ENCODE measurements around the gene CBFA2T2. TPM values are rescaled to one million over a fixed set of nuclear protein-coding genes. Genes with fewer than 3 reads are reported as not detected.
"Not testable (repeated sequence)": the region's sequence is repeated elsewhere in the genome, so short reads cannot be mapped to it uniquely, and the experiment has no call there.

The CBFA2T2 gene
- total and polyA plus RNA-seq, 2 donors from 2014 or later, result 5.5 to 17.3 TPM

GRCh38 chr20:33489495-33490022, 337 bp upstream of the CBFA2T2 start:
- Histone ChIP-seq H3K27ac (ENCODE audit: low read depth in 2 of 2, low read length in 2 of 2) (peak overlapping the region; percentile 98), H3K36me3 (ENCODE audit: control insufficient read depth in 2 of 3, insufficient read depth in 3 of 3, low read length in 3 of 3) (no peaks in the 10 kb centered on the region), H3K9ac (ENCODE audit: low read length in 3 of 3) (peak overlapping the region; percentile 65 to 88 (median 78)), H3K4me3 (ENCODE audit: low read length in 3 of 3) (peak overlapping the region; percentile 75 to 79 (median 75)), H3K9me3 (ENCODE audit: control insufficient read depth in 2 of 3, insufficient read depth in 1 of 3, low read length in 3 of 3) (no peaks in the 10 kb centered on the region), H3K4me1 (ENCODE audit: control insufficient read depth in 2 of 3, insufficient read depth in 2 of 3, low read depth in 1 of 3, low read length in 3 of 3) (peaks cover 0 to 4% (median 0%) of the 10 kb centered on the region in 3 donors), H3K27me3 (ENCODE audit: control insufficient read depth, insufficient read depth, low read length) (no peaks in the 10 kb centered on the region)
- no peak for FAIRE-seq
- DNase-seq, result peak; percentile 98 to 100 (median 99)
- TF ChIP-seq, protein P1, sequence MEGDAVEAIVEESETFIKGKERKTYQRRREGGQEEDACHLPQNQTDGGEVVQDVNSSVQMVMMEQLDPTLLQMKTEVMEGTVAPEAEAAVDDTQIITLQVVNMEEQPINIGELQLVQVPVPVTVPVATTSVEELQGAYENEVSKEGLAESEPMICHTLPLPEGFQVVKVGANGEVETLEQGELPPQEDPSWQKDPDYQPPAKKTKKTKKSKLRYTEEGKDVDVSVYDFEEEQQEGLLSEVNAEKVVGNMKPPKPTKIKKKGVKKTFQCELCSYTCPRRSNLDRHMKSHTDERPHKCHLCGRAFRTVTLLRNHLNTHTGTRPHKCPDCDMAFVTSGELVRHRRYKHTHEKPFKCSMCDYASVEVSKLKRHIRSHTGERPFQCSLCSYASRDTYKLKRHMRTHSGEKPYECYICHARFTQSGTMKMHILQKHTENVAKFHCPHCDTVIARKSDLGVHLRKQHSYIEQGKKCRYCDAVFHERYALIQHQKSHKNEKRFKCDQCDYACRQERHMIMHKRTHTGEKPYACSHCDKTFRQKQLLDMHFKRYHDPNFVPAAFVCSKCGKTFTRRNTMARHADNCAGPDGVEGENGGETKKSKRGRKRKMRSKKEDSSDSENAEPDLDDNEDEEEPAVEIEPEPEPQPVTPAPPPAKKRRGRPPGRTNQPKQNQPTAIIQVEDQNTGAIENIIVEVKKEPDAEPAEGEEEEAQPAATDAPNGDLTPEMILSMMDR (IDR thresholded peaks at IDR 0.05; ENCODE audit: borderline replicate concordance, extremely low read depth, insufficient read depth), result no peak
- intact Hi-C loops (cut with DNase I), result no loop called here

GRCh38 chr20:33490934-33491656, 1.2 kb downstream of the CBFA2T2 start:
- FAIRE-seq, result no peak
- Histone ChIP-seq H3K4me1 (ENCODE audit: control insufficient read depth in 2 of 3, insufficient read depth in 2 of 3, low read depth in 1 of 3, low read length in 3 of 3) (peaks cover 0 to 4% (median 0%) of the 10 kb centered on the region in 3 donors), H3K9me3 (ENCODE audit: control insufficient read depth in 2 of 3, insufficient read depth in 1 of 3, low read length in 3 of 3) (no peaks in the 10 kb centered on the region), H3K36me3 (ENCODE audit: control insufficient read depth in 2 of 3, insufficient read depth in 3 of 3, low read length in 3 of 3) (no peaks in the 10 kb centered on the region), H3K27ac (ENCODE audit: low read depth in 2 of 2, low read length in 2 of 2) (no peak overlapping the region), H3K27me3 (ENCODE audit: control insufficient read depth, insufficient read depth, low read length) (no peaks in the 10 kb centered on the region), H3K9ac (ENCODE audit: low read length in 3 of 3) (peak overlapping the region; percentile 60 to 89 (median 80)), H3K4me3 (ENCODE audit: low read length in 3 of 3) (peak overlapping the region; percentile 73 to 91 (median 78))
- DNase-seq, result peak in 2 of 5 donors; percentile 17 to 30
- TF ChIP-seq, protein P1 (IDR thresholded peaks at IDR 0.05; ENCODE audit: borderline replicate concordance, extremely low read depth, insufficient read depth), result no peak
- intact Hi-C loops (cut with DNase I), result no loop called here

- intact Hi-C loops (cut with DNase I), result no loop called here
- DNase-seq (peak in 1 of 5 donors; percentile 25), FAIRE-seq (no peak)
- peaks cover 0 to 4% (median 0%) of the 10 kb centered on the region in 3 donors for H3K4me1 ChIP-seq (ENCODE audit: control insufficient read depth in 2 of 3, insufficient read depth in 2 of 3, low read depth in 1 of 3, low read length in 3 of 3)
- H3K27ac ChIP-seq (ENCODE audit: low read depth in 2 of 2, low read length in 2 of 2), result no peak overlapping the region
- H3K27me3 ChIP-seq (ENCODE audit: control insufficient read depth, insufficient read depth, low read length), result no peaks in the 10 kb centered on the region
- H3K36me3 ChIP-seq (ENCODE audit: control insufficient read depth in 2 of 3, insufficient read depth in 3 of 3, low read length in 3 of 3), result no peaks in the 10 kb centered on the region
- no peaks in the 10 kb centered on the region for H3K9me3 ChIP-seq (ENCODE audit: control insufficient read depth in 2 of 3, insufficient read depth in 1 of 3, low read length in 3 of 3)
- TF ChIP-seq, protein P1 (IDR thresholded peaks at IDR 0.05; ENCODE audit: borderline replicate concordance, extremely low read depth, insufficient read depth), result no peak
- H3K9ac ChIP-seq (ENCODE audit: low read length in 3 of 3), result no peak overlapping the region
- H3K4me3 ChIP-seq (ENCODE audit: low read length in 3 of 3), result no peak overlapping the region
Measured at GRCh38 chr20:33493076-33493766, 3.3 kb downstream of the CBFA2T2 start.

DNA sequence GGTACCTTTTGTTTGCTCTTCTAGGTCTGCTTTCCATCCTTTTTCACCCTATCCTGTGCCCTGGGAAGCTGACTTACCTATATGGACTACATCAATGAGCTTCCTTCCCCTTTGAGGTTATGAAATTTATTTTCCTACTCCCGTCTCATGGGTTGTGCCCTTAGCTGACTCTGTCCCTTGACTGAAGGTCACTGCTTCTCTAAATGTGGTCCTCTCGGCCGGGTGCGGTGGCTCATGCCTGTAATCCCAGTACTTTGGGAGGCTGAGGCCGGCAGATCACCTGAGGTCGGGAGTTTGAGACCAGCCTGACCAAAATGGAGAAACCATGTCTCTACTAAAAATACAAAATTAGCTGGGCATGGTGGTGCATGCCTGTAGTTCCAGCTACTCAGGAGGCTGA, 6.9 kb downstream of the CBFA2T2 start:
- H3K27ac ChIP-seq (ENCODE audit: low read depth in 2 of 2, low read length in 2 of 2); intact Hi-C loops (cut with DNase I); DNase-seq; H3K36me3 ChIP-seq (ENCODE audit: control insufficient read depth in 2 of 3, insufficient read depth in 3 of 3, low read length in 3 of 3); H3K9ac ChIP-seq (ENCODE audit: low read length in 3 of 3); H3K4me3 ChIP-seq (ENCODE audit: low read length in 3 of 3); H3K4me1 ChIP-seq (ENCODE audit: control insufficient read depth in 2 of 3, insufficient read depth in 2 of 3, low read depth in 1 of 3, low read length in 3 of 3); H3K9me3 ChIP-seq (ENCODE audit: control insufficient read depth in 2 of 3, insufficient read depth in 1 of 3, low read length in 3 of 3); FAIRE-seq; H3K27me3 ChIP-seq (ENCODE audit: control insufficient read depth, insufficient read depth, low read length): not testable (repeated sequence)

Data from kidney (tissue), 14 donors.